HG03378 (cell line): ENCODE results near the gene IFT80.
A peak's percentile ranks its signal among the peaks of the same experiment; 100 is the strongest.
"Not testable (repeated sequence)": the region's sequence is repeated elsewhere in the genome, so short reads cannot be mapped to it uniquely, and the experiment has no call there.

Source experiments
- ATAC-seq: cut with Tn5 transposase; IDR thresholded peaks from one replicate; pipeline ENCODE4 v1.9.1; 2021; ENCODE audit warnings: mild to moderate bottlenecking, moderate library complexity; ENCODE audit not compliant: unreplicated experiment

IFT80 gene

DNA sequence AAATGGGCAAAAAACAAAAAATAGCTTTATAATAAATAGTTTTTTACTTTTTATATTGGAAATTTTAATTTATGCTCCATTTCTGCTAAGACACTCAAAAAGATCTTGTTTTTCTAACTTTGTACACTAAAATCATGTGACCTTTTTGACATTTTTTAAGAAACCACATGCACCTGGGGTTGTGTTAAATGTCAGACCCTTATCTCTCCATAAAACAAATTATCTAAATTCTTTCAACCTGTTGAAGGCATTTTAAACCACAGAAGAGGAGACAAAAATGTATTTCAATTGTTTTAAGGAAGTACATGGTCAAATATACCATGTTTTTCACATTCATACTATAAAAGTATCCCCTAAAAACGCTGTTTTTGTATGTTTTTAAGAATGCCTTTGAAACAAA, 29.2 kb downstream of the IFT80 start:
- no peak for ATAC-seq

DNA sequence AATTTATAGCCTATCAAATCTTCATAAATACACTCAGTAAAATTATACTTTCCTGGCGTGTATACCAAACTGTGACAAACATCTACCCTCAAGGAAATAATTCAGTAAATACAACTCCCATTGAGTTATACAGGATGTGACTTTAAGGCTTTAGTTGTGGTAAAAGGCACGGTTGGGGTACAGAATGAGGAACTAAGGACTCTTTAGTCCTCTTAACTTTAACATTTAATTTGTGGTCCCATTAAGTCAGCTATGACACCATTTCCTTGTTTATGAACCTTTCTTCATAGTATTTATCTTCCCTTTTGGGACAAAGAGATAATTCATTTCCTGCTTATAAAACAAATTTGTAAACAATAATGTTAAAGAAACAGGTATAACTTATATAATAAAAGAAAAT, 30.2 kb downstream of the IFT80 start:
- peak; percentile 77 for ATAC-seq

- ATAC-seq = no peak
Measured at GRCh38 chr3:160365869-160366522, 33.0 kb downstream of the IFT80 start.

DNA sequence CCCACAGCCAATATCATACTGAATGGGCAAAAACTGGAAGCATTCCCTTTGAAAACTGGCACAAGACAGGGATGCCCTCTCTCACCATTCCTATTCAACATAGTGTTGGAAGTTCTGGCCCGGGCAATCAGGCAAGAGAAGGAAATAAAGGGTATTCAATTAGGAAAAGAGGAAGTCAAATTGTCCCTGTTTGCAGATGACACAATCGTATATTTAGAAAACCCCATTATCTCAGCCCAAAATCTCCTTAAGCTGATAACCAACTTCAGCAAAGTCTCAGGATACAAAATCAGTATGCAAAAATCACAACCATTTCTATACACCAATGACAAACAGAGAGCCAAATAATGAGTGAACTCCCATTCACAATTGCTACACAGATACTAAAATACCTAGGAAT, 36.1 kb downstream of the IFT80 start:
- ATAC-seq = not testable (repeated sequence)

DNA sequence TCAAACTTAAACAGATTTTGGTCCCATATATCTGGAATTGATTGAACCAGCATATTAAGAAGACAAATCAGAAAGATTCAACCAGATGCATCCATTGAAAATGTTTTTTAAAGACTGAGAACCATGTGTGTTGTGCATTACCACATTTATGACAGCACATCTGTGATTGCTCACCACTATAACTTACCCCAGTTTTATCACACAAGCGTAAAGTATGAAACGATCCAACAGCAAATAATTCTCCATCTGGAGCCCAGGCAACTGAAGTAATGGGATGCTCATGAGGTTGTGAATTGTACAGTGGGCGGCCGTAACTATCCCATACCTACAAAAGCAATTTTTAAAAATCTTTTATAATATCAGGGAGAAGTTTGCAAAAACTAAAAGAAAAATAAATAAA, 43.2 kb downstream of the IFT80 start:
- ATAC-seq = no peak

DNA sequence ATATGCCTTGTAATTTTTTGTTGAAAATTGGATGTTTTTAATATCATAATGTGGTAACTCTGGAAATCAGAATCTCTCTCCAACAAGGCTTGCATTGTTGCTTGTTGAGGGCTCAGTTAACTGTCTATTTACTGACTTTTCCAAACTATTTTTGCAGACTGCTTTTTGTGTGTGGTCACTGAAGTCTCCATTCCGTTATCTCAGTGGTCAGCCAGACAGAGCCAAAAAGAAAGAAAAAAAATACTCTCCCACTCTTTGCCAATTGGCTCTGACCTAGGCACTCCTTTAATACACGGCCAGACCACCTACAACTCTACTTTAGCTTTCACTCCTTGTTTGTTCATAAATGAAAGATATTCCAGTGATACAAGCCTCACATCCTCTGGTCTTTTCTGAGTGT, 52.5 kb downstream of the IFT80 start:
- ATAC-seq = no peak

DNA sequence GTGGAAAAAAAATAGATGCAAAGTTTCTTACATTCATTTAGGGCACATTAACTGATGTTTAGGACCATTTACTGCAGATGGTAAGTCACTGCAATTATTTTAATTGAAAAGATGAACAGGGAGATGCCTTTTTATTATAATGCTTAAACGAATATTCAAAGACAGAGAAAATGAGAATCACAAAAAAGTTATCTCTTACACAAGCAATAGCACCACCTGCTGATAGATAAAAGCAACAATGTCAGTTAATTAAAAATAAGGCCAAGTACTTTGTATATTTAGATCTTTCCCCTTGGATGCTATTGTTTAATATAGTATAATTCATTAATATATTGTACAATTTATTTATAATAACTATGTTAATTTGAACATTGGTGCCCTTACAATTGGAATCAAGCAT, 55.9 kb downstream of the IFT80 start:
- ATAC-seq = no peak

GRCh38 chr3:160340351-160340750, 58.7 kb downstream of the IFT80 start:
- ATAC-seq = no peak

DNA sequence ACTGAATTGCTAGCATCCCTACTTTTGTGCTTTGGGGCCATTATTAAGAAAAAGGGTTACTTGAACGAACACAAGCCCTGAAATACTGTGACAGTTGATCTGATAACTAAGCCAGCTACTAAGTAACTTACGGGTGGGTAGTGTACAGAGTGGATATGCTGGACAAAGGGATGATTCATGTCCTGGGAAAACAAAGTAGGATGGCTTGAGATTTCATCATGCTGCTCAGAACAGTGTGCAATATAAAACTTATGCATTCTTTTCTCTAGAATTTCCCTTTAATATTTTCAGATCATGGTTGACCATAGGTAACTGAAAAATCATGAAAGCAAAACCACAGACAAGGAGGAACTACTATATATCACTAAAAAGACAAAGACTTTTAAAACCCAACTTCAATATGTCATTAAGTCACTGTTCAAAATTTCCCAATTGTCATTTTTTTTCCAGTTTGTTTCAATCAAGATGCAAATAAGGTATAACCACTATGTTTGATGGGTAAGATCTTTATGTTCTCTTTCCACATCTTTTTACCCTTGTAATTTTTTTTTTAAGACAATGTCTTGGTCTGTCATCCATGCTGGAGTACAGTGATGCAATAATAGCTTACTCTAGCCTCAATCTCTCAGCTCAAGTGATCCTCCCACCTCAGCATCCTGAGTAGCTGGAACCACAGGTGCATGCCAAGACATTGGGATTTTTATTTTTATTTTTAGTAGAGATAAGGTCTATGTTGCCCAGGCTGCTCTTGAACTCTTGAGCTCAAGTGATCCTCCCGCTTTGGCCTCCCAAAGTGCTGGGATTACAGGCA, 67.7 kb downstream of the IFT80 start:
- no peak for ATAC-seq

- no peak for ATAC-seq
Measured at GRCh38 chr3:160330690-160331089, 68.3 kb downstream of the IFT80 start.

GRCh38 chr3:160330109-160330508, 68.9 kb downstream of the IFT80 start:
- no peak for ATAC-seq

DNA sequence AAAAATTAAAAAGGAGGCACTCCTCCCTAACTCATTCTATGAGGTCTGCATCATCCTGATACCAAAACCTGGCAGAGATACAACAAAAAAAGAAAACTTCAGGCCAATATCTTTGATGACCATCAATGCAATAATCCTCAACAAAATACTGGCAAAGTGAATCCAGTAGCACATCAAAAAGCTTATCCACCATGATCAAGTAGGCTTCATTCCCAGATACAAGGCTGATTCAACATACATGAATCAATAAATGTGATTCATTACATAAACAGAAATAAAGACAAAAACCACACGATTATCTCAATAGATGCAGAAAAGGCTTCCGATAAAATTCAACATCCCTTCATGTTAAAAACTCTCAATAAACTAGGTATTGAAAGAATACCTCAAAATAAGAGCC, 72.7 kb downstream of the IFT80 start:
- ATAC-seq = not testable (repeated sequence)

GRCh38 chr3:160321821-160322220, 77.2 kb downstream of the IFT80 start:
- not testable (repeated sequence) for ATAC-seq

GRCh38 chr3:160319322-160319721, 79.7 kb downstream of the IFT80 start:
- no peak for ATAC-seq

GRCh38 chr3:160314995-160315394, 84.0 kb downstream of the IFT80 start:
- ATAC-seq = no peak

DNA sequence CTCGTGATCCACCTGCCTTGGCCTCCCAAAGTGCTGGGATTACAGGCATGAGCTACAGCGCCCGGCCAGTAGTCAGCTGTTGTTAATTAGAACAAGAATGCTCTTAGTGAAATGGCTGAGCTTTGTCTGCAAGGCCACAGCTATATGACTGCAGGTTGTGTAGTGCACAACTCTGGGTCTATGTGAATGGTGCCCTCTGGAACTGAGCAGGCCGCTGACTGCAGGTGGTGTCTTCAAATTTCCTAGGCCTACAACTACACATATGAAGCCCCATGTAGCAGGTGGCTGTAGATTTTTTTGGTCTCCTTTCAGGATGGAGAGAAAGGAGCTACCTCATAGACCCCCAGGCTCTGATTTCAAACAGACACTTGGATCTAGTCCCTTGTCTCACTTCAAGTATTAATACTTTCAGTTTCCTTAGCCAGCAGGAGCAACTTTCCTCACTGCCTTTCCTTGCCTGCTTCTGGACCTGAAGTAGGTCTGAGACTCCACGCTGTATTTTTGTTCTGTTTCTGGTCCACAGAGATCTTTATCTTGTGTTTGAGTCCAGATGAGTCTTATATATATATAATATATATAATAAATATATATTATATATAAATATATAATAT, 86.9 kb downstream of the IFT80 start:
- no peak for ATAC-seq

DNA sequence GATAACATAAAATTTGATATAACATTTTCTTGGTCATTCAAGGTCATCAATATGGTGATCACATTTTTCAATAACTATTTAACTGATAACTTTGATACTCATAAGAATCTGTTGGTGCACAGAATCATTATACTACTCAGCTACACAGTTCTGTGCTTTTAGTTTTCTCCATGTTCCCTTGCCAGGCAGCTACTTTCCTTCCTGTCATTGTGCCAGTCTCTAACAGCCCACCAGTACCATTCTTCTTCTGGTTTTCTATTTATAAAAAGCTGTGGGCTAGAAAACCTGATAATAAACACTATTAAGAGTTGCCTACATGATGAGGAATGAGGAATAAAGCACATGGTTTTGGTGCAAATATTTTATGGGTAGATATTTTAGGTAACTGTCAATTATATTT, 96.2 kb downstream of the IFT80 start:
- no peak for ATAC-seq

DNA sequence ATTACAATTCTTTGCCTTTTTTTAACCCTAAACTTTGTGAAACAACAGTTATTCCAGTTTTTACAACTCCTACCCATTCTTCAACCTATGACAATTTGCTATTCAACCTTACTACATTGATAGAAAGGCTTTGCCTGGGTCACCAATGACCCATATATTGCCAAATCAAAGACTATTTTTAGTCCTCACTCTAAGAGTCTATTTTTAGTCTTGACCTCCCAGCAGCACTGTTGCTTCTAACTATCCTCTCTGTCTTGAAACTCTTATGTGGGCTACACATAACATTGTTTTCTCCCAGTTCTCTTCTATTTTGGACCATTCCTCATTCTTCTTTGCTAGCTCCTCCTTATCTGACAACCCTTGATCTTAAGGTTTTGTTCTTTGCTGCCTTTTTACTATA, 102.4 kb downstream of the IFT80 start:
- no peak for ATAC-seq

DNA sequence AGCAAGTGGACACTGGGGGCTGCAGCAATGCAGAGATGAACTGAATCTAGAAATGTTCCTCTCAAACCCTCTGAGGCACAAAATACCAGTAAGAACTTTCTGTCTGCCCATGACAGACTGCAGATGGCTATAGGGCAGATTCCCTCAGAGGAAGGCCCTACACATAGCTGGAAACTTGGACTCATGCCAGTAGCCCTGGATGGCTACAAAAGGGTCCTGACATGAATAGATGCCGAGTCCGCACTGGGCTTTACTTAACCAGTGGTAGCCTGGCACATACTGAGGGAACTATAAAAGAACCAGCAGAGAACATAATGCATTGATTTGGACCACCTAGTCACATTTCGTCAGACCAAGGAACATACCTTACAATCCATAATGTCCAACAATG, 107.1 kb downstream of the IFT80 start:
- ATAC-seq = no peak

DNA sequence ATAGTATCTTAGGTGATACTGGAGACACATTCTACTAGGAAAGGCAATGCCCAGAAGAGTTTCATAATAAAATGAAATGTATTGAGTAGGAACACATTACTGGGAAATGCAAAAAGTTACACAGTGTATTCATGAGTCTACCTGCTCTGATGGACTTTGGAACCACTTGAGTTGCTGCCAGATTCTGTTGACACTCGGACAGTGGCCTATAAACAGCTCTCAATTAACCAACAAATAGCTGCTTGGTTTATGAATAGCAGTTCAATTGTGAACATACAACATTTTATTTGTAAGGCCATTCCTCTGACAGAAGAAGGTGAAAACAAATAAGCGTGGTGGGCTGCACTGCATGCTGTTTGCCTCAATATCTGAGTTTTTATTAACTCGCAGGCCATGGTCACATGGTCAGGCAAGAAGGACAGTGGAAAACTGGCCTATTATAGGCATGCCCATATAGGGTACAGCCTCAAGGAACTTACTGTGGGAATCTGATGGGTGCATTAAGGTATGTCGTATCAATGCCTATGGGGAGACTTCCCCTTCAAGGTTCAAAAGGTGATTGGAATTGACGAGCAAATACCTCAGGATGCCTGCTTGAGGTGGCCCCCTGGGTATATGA, 107.6 kb downstream of the IFT80 start:
- no peak for ATAC-seq

DNA sequence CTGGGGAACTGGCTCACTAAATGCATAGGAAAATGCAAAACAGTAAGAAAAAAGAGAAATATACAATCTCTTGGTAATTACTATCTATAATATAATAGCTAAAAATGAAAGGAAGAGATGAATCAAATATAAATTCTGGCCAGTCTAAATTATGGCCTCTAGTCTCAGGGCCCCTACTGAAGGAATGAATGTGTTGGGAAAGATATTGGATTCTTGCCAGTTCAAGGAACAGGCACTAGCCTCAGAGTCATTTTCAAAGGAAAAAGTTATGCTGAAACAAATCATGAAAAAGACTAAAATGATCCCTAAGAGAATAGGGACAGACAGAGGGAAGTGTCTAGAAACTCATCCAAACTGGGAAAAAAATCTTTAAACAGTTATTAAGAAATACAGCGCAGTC, 111.4 kb downstream of the IFT80 start:
- no peak for ATAC-seq

DNA sequence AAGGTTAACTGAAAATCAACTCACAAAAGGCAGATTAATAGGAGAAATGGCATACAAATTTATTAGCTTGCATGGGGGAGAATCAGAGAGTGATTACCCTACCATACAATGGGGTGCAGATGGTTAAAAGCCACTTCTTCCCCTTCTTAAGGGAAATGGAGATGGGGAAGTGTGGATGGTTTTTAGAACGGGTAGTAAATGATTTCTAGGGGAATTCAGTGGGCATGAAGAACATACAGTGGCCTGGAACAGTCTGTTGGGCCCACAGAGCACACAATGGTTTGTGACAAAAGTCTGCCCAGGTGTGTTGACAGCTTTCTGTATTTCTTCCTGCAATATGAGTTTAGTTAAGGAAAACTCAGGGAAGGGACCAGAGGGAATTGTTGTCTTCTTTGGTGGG, 112.8 kb downstream of the IFT80 start:
- ATAC-seq = no peak
